ENCODE data around the gene C2orf42.
"Not testable (repeated sequence)": the region's sequence is repeated elsewhere in the genome, so short reads cannot be mapped to it uniquely, and the experiment has no call there.

C2orf42 gene

DNA sequence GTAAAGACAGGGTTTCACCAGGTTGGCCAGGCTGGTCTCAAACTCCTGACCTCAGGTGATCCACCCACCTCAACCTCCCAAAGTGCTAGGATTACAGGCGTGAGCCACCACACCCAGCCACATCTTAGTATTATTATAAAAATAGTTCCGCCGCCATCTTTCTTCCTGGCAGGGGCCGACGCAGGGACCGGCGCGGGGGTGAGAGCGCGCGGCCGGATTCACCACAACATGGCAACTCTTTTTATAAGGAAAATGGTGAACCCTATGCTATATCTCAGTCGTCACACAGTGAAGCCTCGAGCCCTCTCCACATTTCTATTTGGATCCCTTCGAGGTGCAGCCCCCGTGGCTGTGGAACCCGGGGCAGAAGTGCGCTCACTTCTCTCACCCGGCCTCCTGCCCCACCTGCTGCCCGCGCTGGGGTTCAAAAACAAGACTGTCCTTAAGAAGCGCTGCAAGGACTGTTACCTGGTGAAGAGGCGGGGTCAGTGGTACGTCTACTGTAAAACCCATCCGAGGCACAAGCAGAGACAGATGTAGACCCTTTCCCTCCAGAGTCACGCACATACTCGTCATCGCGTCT is 88.4 kb downstream of the C2orf42 start:
- not testable (repeated sequence) for DNase-seq (ENCODE audit: low spot score)

DNA sequence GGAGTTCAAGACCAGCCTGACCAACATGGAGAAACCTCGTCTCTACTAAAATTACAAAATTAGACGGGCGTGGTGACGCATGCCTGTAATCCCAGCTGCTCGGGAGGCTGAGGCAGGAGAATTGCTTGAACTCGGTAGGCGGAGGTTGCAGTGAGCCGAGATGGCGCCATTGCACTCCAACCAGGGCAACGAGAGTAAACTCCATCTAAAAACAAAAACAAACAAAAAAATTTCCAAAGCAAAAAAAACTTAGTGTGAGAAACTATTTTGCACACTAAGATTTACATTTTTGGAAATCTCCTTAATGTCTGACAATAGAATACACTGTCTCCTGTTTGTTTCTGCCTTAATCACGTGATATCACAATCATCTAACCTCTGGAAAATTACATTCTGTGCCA is 89.1 kb downstream of the C2orf42 start:
- not testable (repeated sequence) for DNase-seq (ENCODE audit: low spot score)

GRCh38 chr2:70101174-70101573 is 89.6 kb downstream of the C2orf42 start:
- no peak for DNase-seq (ENCODE audit: low spot score)

Measured in iPS-NIHi11 (cell line).